ENCODE measurements around the gene ALG2.

The ALG2 gene, protein sequence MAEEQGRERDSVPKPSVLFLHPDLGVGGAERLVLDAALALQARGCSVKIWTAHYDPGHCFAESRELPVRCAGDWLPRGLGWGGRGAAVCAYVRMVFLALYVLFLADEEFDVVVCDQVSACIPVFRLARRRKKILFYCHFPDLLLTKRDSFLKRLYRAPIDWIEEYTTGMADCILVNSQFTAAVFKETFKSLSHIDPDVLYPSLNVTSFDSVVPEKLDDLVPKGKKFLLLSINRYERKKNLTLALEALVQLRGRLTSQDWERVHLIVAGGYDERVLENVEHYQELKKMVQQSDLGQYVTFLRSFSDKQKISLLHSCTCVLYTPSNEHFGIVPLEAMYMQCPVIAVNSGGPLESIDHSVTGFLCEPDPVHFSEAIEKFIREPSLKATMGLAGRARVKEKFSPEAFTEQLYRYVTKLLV

GRCh38 chr9:99221621-99222415, at the start of gene ALG2, which contains the start of gene SEC61B:
Gene ALG2, minus strand, starts transcription at chr9:99221942. Its CDS starts 48 bp downstream, at chr9:99221894.
Gene SEC61B, plus strand, starts transcription at chr9:99222282. Its CDS starts 82 bp downstream, at chr9:99222364.
- peak; percentile 83 for DNase-seq

GRCh38 chr9:99270491-99270890, 48.7 kb upstream of the ALG2 start:
- no peak for DNase-seq

DNA sequence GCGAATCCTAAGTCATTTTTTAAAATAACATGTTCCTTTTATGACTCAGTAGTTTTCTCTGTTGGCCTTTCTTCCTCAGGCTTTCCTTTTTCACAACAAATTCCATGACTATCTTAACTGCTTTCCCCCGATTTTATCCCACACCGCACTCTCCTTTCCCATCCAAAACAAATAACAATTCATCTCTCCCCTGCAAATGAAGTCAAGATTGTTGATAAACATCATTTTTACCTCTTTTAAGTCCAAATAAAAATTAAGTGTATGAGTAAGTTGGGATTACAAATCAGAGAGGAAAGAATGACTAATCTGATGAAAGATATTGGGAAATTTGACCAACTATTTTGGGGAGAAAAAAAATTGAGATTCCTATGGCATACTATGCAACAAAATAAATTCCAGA, 47.7 kb upstream of the ALG2 start:
- DNase-seq, result no peak

- DNase-seq, result peak; percentile 35
Measured at GRCh38 chr9:99266255-99267023, 44.7 kb upstream of the ALG2 start.

- DNase-seq, result no peak
Measured at GRCh38 chr9:99265691-99266090, 43.9 kb upstream of the ALG2 start.

GRCh38 chr9:99264070-99264680, 42.4 kb upstream of the ALG2 start:
- DNase-seq, result no peak

GRCh38 chr9:99262949-99263418, 41.2 kb upstream of the ALG2 start:
- DNase-seq, result no peak

DNA sequence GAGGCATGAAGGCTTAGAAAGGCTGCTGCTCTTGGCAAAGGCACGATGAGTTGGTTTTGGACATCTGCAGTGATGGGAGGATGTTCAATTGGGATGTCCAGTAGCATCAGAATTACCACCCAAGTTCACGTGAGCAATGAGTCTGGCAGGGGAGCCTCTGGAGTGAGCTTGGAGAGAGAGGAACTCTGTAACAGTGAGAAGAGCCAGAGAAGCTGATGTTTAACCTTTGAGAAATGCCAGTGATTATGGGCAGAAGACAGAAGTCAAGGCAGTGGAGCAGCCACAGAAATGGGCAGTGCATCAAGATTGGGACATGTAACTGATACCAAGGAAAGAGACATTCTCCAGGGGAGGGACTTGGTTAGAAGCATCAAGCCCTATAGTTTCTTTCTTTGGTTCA, 40.2 kb upstream of the ALG2 start:
- no peak for DNase-seq

DNA sequence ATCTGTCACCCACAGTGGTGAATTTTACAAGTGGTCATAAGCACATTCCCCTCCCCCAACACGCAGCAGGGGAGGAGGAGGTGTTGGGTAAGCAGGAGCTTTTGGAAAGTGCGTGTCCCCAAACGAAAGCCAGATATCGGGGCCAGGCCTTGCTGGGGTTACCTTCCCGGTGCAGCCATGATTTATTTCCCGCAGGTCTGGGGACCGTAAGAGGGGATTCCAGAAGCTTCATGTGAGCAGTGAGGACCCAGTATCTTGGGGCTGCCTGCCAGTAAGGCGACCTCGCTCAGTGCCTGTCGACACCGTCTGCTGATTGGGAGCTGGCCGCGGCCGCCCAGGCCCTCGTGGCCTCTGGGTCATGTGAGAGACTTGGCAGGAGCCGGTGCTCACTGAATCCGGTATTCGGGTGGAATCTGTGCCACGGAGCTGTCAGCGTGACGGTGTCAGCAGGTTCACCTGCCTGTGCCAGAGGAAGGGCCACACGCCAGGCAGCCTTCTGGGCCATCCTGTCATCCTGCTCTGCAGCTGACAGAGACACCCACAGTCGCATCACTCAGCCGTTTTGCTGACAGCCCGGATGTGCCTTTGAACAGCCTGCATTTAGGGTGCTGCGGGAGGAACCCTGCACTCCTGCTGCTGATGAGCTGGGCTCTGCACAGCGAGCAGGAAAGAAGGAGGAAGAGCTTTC, 37.6 kb upstream of the ALG2 start:
- DNase-seq, result no peak

DNA sequence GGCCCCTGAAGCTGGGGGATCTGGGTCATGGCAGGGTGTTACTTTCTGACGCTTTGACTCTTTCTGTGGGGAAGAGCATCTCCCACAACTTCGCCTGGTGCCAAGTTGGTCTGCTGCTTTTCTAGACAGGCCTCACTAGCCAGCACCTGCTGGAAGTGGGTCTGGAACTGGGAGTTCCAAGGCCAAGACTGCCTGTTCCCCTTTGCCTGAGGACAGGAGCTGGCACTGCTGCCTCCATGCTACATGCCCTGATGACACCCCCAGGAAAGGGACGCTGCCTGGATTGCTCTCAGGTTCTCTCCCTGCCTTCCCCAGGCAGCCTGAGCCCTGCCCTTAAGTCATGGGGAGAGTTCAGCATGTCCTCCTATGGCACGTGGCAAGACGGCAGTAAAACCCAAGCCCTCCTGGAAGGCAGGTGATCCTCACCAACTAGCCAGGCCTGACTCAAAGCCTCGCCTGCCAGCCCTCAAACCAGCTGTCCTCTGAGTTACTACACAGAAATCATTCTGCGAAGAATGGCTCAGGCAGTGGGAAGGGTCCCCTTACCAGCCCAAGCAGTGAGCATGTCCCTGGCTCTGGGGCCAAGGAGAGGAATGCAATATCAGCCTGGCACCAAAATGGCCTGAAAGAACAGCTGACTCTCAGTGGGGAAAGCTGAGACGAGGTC, 36.1 kb upstream of the ALG2 start:
- DNase-seq, result no peak

- no peak for DNase-seq
Measured at GRCh38 chr9:99255651-99256050, 33.9 kb upstream of the ALG2 start.

DNA sequence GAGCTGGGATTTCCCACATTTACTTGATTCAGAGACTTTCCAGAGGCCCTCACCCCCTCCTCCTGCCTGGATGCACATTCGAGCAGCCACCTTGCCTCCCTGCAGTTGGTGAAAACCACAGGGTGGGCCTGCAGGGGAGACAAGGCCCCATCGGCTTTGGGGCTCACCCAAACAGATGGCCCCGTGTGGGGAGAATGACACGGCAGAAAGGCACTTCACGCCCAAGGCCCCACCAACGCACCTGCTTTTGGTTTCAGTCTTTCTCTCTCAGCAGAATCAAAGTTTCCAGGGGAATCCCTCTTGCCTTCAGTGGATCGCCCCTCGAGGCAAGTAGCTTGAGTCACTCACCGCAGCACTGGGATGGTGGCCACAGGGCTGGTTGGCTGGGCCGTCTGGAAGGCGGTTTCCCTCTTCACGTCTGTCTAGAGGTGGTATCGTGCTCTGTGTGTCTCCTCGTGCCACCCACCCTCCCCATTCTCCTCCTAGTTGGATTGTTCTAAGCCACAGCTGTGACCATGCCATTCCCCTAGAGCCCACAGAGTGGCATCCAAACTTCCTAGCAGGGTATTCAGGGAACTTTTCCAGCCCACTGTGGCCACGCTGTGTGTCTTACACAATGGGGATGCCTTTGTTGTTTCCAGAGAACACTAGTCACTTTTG, 32.2 kb upstream of the ALG2 start:
- no peak for DNase-seq

DNA sequence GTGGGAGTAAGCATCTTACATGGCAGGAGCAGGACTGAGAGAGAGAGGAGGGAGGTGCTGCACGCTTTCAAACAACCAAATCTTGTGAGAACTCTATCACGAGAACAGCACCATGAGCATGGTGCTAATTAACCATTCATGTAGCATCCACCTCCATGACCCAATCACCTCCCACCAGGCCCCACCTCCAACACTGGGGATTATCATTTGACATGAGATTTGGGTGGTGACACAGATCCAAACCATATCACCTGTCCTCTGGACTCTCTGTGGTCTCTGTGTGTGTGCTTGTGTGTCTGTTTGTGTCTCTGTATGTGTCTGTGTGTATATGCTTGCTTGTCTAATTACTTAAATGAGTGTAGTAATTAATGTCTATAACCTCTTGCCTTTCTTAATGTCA, 31.4 kb upstream of the ALG2 start:
- no peak for DNase-seq

- DNase-seq, result no peak
Measured at GRCh38 chr9:99251157-99251556, 29.4 kb upstream of the ALG2 start.

DNA sequence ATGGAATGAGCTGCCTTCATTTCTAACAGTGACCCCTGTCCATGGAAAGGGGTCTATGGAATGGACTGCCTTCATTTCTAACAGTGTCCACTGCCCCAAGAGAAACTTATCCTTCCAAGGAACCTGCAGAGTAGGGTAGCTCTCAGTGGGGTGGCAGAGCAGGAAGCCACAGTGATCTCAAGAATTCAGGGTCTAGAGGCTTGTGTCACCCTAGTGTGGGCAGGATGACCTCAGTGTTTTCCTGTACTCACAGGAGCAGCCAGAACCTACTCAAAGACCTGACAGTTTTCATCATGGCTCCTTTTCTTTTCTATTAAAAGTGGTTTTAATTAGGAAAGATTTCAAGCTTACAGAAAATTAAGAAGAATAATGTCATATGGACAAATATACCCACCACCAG, 27.9 kb upstream of the ALG2 start:
- DNase-seq, result no peak

DNA sequence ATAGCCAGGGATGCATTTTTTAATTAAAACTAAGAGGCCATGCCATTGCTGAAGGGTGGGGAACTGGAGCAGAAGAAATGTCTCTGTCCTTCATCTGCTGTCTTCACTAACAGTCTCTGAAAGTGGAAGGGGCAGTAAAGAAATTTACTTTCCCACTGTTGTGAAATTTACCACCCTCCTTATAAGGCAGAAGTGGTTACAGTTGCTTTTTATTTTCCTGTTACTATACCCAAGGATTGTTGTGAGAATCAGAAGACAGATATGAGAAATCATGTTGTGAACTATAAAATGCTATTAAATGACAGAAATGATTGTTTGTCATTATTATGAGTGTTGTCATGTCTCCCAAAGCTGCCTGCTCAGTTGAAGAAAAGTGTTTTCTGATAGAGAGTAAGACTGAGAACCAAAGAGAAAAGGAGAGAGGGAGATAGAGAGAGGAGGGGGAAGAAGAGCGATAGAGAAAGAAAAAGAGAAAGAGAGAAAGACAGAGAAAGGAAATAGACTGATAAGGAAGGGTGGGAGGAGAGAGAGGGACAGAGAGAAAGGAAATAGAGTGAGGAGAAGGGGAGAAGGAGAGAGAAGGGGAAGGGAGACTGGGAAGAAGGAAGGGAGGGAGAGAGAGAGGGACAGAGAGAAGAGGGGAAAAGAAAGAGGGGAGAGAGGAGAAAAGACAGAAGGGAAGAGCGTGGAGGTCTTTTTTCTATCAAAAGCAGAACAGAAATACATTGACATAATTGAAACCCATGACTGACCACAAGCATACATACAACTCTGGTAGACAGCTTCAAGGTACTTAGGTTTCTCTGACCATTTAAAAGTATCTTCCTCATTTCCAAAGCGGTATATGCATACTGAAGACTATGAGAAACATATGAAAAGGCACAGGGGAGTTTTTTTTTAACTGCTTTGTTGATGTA, 22.9 kb upstream of the ALG2 start:
- DNase-seq, result no peak

DNA sequence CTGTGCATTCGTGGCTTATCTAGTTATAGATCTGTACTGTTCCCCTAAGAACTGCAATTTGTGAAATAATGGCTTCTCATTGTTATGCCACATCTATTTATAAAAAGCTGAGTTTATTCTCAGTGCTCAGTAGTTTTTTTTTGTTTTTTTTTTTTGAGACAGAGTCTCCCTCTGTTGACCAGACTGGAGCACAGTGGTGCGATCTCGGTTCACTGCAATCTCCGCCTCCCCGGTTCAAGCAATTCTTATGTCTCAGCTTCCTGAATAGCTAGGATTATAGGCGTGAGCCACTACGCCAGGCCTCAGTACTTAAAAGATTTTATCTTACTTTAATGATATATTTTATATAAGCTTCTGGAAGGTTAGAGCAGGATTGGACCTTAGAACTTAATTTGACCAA, 19.4 kb upstream of the ALG2 start:
- no peak for DNase-seq

GRCh38 chr9:99239341-99240060, 17.8 kb upstream of the ALG2 start:
- no peak for DNase-seq

- DNase-seq, result no peak
Measured at GRCh38 chr9:99238331-99238730, 16.6 kb upstream of the ALG2 start.
